Measurements from ENCODE around the gene SNX8. TPM values are rescaled to one million over a fixed set of nuclear protein-coding genes. Genes with fewer than 3 reads are reported as not detected.

Gene SNX8
- total and polyA plus RNA-seq, 2 donors (not counting 3 experiments of a cell fraction or from before 2014, with no cell fraction given) = 24.5 to 50.3 TPM

- no peak for DNase-seq (ENCODE audit: low read depth, low spot score)
Observed at GRCh38 chr7:2279896-2280295, 34.3 kb downstream of the SNX8 start.

More at GRCh38 chr7:2279896-2280295, 34.3 kb downstream of the SNX8 start:
- intact Hi-C loops (cut with micrococcal nuclease) (no loop called here), dilution Hi-C loops (cut with MboI; ENCODE audit: extremely low pct_ligation_motif_present, low sequenced_read_pairs) (no loop called here)
- no peak for TF ChIP-seq JUN (IDR thresholded peaks at IDR 0.05; ENCODE audit: borderline replicate concordance, insufficient read depth, insufficient read length, low read depth)
- TF ChIP-seq POLR2A (IDR thresholded peaks at IDR 0.05; ENCODE audit: low read depth, low read length) = no peak
- no peak for TF ChIP-seq EZH2 (IDR thresholded peaks at IDR 0.05; ENCODE audit: borderline replicate concordance, low read depth, low read length, severe bottlenecking)
- TF ChIP-seq POLR2AphosphoS5 (IDR thresholded peaks at IDR 0.05; ENCODE audit: insufficient read depth, low read depth, low read length) = no peak
- no peak for TF ChIP-seq MYC (IDR thresholded peaks at IDR 0.05; ENCODE audit: low read depth, low read length)
- no peak for TF ChIP-seq MAX (IDR thresholded peaks at IDR 0.05; ENCODE audit: insufficient read depth, insufficient read length)
- TF ChIP-seq FOS (IDR thresholded peaks at IDR 0.05; ENCODE audit: borderline replicate concordance, insufficient read depth, low read length) = no peak
- TF ChIP-seq GATA2 (IDR thresholded peaks at IDR 0.05; ENCODE audit: insufficient read depth, insufficient read length, low read depth, low read length) = no peak
- TF ChIP-seq CTCF (IDR thresholded peaks at IDR 0.05; ENCODE audit: extremely low read depth in 1 of 2, insufficient read depth in 1 of 2, low read depth in 1 of 2, low read length in 2 of 2) = no peak
- Histone ChIP-seq H3K79me2 (ENCODE audit: control insufficient read depth, insufficient read depth, low read length) (no peaks in the 10 kb centered on the region), H2AFZ (ENCODE audit: low read depth, low read length) (no peak overlapping the region), H3K4me2 (ENCODE audit: insufficient read depth, low read length) (no peak overlapping the region), H3K9ac (replicated peaks; ENCODE audit: extremely low read depth, insufficient read depth, low read length) (no peak overlapping the region), H3K4me1 (ENCODE audit: control insufficient read depth, extremely low read depth, insufficient read depth, low read length) (no peaks in the 10 kb centered on the region), H4K20me1 (replicated peaks; ENCODE audit: control insufficient read depth, extremely low read depth, insufficient read depth, low read length) (no peaks in the 10 kb centered on the region), H3K9me1 (replicated peaks; ENCODE audit: control insufficient read depth, extremely low read depth, insufficient read depth, low read length) (no peaks in the 10 kb centered on the region), H3K27me3 (ENCODE audit: control insufficient read depth in 2 of 2, insufficient read depth in 2 of 2, low read length in 2 of 2) (no peaks in the 10 kb centered on the region), H3K27ac (ENCODE audit: insufficient read depth, low read depth, low read length) (no peak overlapping the region), H3K36me3 (ENCODE audit: control insufficient read depth in 2 of 2, extremely low read depth in 1 of 2, insufficient read depth in 2 of 2, low read length in 2 of 2) (no peaks in the 10 kb centered on the region), H3K4me3 (replicated peaks in 1 of 3; ENCODE audit: insufficient read depth in 1 of 3, low read depth in 1 of 3, low read length in 3 of 3) (no peak overlapping the region), H3K9me3 (replicated peaks; ENCODE audit: control insufficient read depth, insufficient read depth, low read length) (no peaks in the 10 kb centered on the region)
- POLR2A ChIA-PET = no interaction called here
- BruUV-seq (replicated peaks) = no TSS peak
- FAIRE-seq = no peak
- CTCF ChIA-PET = interaction anchor here (0.5 kb wide), 1 partner anchor 615 kb away, joined by 3 read pairs; no protein-coding TSS in a partner anchor

Measured in endothelial cell of umbilical vein (primary cell).